GM23248 (cell line): ENCODE data around the gene GCSAM. TPM values are rescaled to one million over a fixed set of nuclear protein-coding genes. Genes with fewer than 3 reads are reported as not detected.
"Not testable (repeated sequence)": the region's sequence is repeated elsewhere in the genome, so short reads cannot be mapped to it uniquely, and the experiment has no call there.

Source experiments
- DNase-seq: peaks from one replicate; pipeline ENCODE4 v3.0.0-alpha.2; 2015
- H2AFZ ChIP-seq: fragments of 200-600 bp; sonication (generic); 2 replicates; pipeline ENCODE4 v1.6.1; 2016; ENCODE audit warnings: antibody characterized with exemption
- H3F3A ChIP-seq: fragments of 200-600 bp; sonication (generic); 2 replicates; pipeline ENCODE4 v1.6.1; 2016; ENCODE audit warnings: mild to moderate bottlenecking, antibody characterized with exemption, mixed run types; ENCODE audit not compliant: insufficient read depth
- H3K27ac ChIP-seq: fragments of 200-600 bp; sonication (generic); 2 replicates; pipeline ENCODE4 v1.5.1; 2016; ENCODE audit warnings: mild to moderate bottlenecking
- H3K27me3 ChIP-seq: fragments of 200-600 bp; sonication (generic); replicated peaks from 2 replicates; pipeline ENCODE4 v1.6.1; 2016; ENCODE audit warnings: mild to moderate bottlenecking; ENCODE audit not compliant: insufficient read depth
- H3K36me3 ChIP-seq: fragments of 200-600 bp; sonication (generic); 2 replicates; pipeline ENCODE4 v1.6.1; 2016; ENCODE audit warnings: low read depth, mild to moderate bottlenecking
- H3K4me1 ChIP-seq: fragments of 200-600 bp; sonication (generic); 2 replicates; pipeline ENCODE4 v1.6.1; 2016; ENCODE audit warnings: mild to moderate bottlenecking; ENCODE audit not compliant: insufficient read depth
- H3K4me2 ChIP-seq: fragments of 200-600 bp; sonication (generic); one replicate; pipeline ENCODE4 v1.6.1; 2016; ENCODE audit warnings: mild to moderate bottlenecking; ENCODE audit not compliant: unreplicated experiment
- H3K4me3 ChIP-seq: fragments of 200-600 bp; sonication (generic); 2 replicates; pipeline ENCODE4 v1.5.1; 2016; ENCODE audit warnings: mild to moderate bottlenecking
- H3K79me2 ChIP-seq: fragments of 200-600 bp; sonication (generic); 2 replicates; pipeline ENCODE4 v1.6.1; 2016; ENCODE audit warnings: mild to moderate bottlenecking; ENCODE audit not compliant: insufficient read depth
- H3K9ac ChIP-seq: fragments of 200-600 bp; sonication (generic); 2 replicates; pipeline ENCODE4 v1.6.1; 2016; ENCODE audit warnings: mild to moderate bottlenecking
- H3K9me2 ChIP-seq: fragments of 200-600 bp; sonication (generic); 2 replicates; pipeline ENCODE4 v1.6.1; 2016; ENCODE audit warnings: mixed run types, mild to moderate bottlenecking, moderate library complexity; ENCODE audit not compliant: insufficient read depth
- H3K9me3 ChIP-seq: fragments of 200-600 bp; sonication (generic); one replicate; pipeline ENCODE4 v1.6.1; 2017; ENCODE audit warnings: low read depth
- H4K20me1 ChIP-seq: fragments of 200-600 bp; sonication (generic); 2 replicates; pipeline ENCODE4 v1.6.0; 2016; ENCODE audit not compliant: insufficient read depth
- EZH2 ChIP-seq: fragments of 200-600 bp; sonication (generic); IDR thresholded peaks from 2 replicates; pipeline ENCODE4 v1.6.1; 2018; ENCODE audit warnings: antibody characterized with exemption, mild to moderate bottlenecking; ENCODE audit not compliant: insufficient read depth, poor library complexity, severe bottlenecking
- EZH2phosphoT487 ChIP-seq: fragments of 200-600 bp; sonication (generic); IDR thresholded peaks from 2 replicates; pipeline ENCODE4 v1.6.1; 2018; ENCODE audit warnings: antibody characterized with exemption, moderate library complexity, mild to moderate bottlenecking, low read depth; ENCODE audit not compliant: insufficient read depth
- WGBS, 2 experiments: methylation state at CpG; one replicate each; pipeline ENCODE4 v1.1.6; 2015 to 2017; ENCODE audit warnings: low lambda C conversion rate in 2 of 2, low coverage in 1 of 2; ENCODE audit errors: missing lambda C conversion rate in 2 of 2; 5-methylcytosine and 5-hydroxymethylcytosine counted together
- in situ Hi-C: fragments of 300-500 bp; cut with MboI; formaldehyde crosslinking; loops from 2 replicates; pipeline ENCODE4 v1.15.0; 2020
- microRNA counts: library from miRNA; unstranded; fragments of <30 nt; microRNA quantifications from one replicate; lab custom pipeline; 2016
- microRNA-seq: library from miRNA; unstranded; fragments of <30 nt; microRNA quantifications from one replicate; pipeline ENCODE4, GENCODE V29; 2016; ENCODE audit warnings: borderline number of aligned reads
- polyA plus RNA-seq: library from polyadenylated mRNA; unstranded; fragments of >200 nt; fragmentation: Nextera tagmentation; extraction: Ambion mirVana; gene quantifications from 2 replicates; pipeline ENCODE4 v1.2.1, GENCODE V29; 2016
- small RNA-seq: library from RNA; depleted of rRNA; stranded (forward); fragments of <200 nt; gene quantifications from one replicate; pipeline ENCODE3, GENCODE V24; 2014; ENCODE audit warnings: low read depth, low replicate concordance
- total RNA-seq: library from RNA; depleted of rRNA; stranded (reverse); fragments of >200 nt; shearing (Covaris generic); gene quantifications from 2 replicates; pipeline ENCODE4 v1.2.3, GENCODE V29; 2014; rRNA removed

GCSAM gene
- total and polyA plus RNA-seq, 2 experiments from 2014 or later = 0.20 TPM; not detected in 1

- H3K27me3 ChIP-seq = no peaks in the 10 kb centered on the region
- WGBS, 2 experiments = 29 to 30% methylated on average over 6 of the region's 6 CpGs
- H3K27ac ChIP-seq = peak overlapping the region; percentile 94
- no peaks in the 10 kb centered on the region for H3K36me3 ChIP-seq
- peak; percentile 89 for DNase-seq
- H3K4me1 ChIP-seq = peaks cover 21% of the 10 kb centered on the region
- no peaks in the 10 kb centered on the region for H3K9me2 ChIP-seq
- peak overlapping the region; percentile 83 for H3K4me2 ChIP-seq
- no peaks in the 10 kb centered on the region for H3K79me2 ChIP-seq
- TF ChIP-seq EZH2 (no peak), EZH2phosphoT487 (no peak)
- peaks cover 25% of the 10 kb centered on the region for H3F3A ChIP-seq
- peak overlapping the region; percentile 37; the same call in 1 of the 2 replicates for H3K4me3 ChIP-seq
- H2AFZ ChIP-seq = peak overlapping the region; percentile 24; the same call in 1 of the 2 replicates
- H3K9ac ChIP-seq = peak overlapping the region; percentile 74
- in situ Hi-C loops = no loop called here
- no peaks in the 10 kb centered on the region for H3K9me3 ChIP-seq
- no peaks in the 10 kb centered on the region for H4K20me1 ChIP-seq
Observed at GRCh38 chr3:112074616-112075497, 58.2 kb downstream of the GCSAM start.

- Histone ChIP-seq H3K9me3 (no peaks in the 10 kb centered on the region), H3K79me2 (no peaks in the 10 kb centered on the region), H3K36me3 (no peaks in the 10 kb centered on the region), H3K9me2 (no peaks in the 10 kb centered on the region), H3K27ac (peak overlapping the region; percentile 94), H3F3A (peaks cover 25% of the 10 kb centered on the region), H3K4me2 (peak overlapping the region; percentile 83), H3K4me1 (peaks cover 21% of the 10 kb centered on the region), H3K9ac (peak overlapping the region; percentile 74; the same call in 1 of the 2 replicates), H2AFZ (no peak overlapping the region), H4K20me1 (no peaks in the 10 kb centered on the region), H3K4me3 (peak overlapping the region; percentile 15; the same call in 1 of the 2 replicates), H3K27me3 (no peaks in the 10 kb centered on the region)
- DNase-seq = peak; percentile 63
- whole genome bisulfite sequencing, 2 experiments = 68 to 75% methylated on average over 2 of the region's 2 CpGs
- TF ChIP-seq EZH2phosphoT487 = no peak
- no peak for TF ChIP-seq EZH2
- in situ Hi-C loops = no loop called here
Observed at GRCh38 chr3:112074006-112074405, 59.0 kb downstream of the GCSAM start.

- H3K9me2 ChIP-seq, H3K79me2 ChIP-seq, H3K4me2 ChIP-seq, H3K27me3 ChIP-seq, H3K36me3 ChIP-seq, in situ Hi-C loops, H2AFZ ChIP-seq, H3K9me3 ChIP-seq, H3K4me3 ChIP-seq, H3K9ac ChIP-seq, DNase-seq, H3K27ac ChIP-seq, H4K20me1 ChIP-seq: not testable (repeated sequence)
- H3F3A ChIP-seq = peaks cover 25% of the 10 kb centered on the region
- H3K4me1 ChIP-seq = peaks cover 21% of the 10 kb centered on the region
- WGBS, 2 experiments = 73 to 81% methylated on average over 8 of the region's 8 CpGs
Observed at GRCh38 chr3:112072387-112073060, 60.5 kb downstream of the GCSAM start.

MicroRNA genes within 50 kb of the gene (microRNA counts, 767-probe panel; counts per million panel counts)
- microRNA hsa-miR-567 (lab: Ali Mortazavi, UCI) = 447 counts per million, percentile 86 among the panel's probes with 10 or more counts

Small RNA genes lying within 50 kb of the gene (microRNA-seq; reads per million reads assigned to microRNA genes)
- gene MIR567 = not detected

Small RNA genes lying within 50 kb of the gene (small RNA-seq; reads per million reads assigned to genes)
- not detected for gene MIR567

Other genes starting within 250 kb of the GCSAM start
- gene ABHD10, start 154.2 kb downstream of the GCSAM start, total RNA-seq = 20.9 and 26.4 TPM in 2 replicates
- gene ABHD10, start 154.2 kb downstream of the GCSAM start, polyA plus RNA-seq = 25.4 and 26.5 TPM in 2 replicates
- gene TAGLN3, start 134.3 kb downstream of the GCSAM start, total RNA-seq = 1.3 TPM in 1 of 2 replicates, not detected in the other
- gene TAGLN3, start 134.3 kb downstream of the GCSAM start, polyA plus RNA-seq = 0.48 and 0.61 TPM in 2 replicates
- gene TMPRSS7, start 98.5 kb downstream of the GCSAM start, total RNA-seq = not detected in 2 replicates
- not detected in 2 replicates for gene TMPRSS7, start 98.5 kb downstream of the GCSAM start, polyA plus RNA-seq
- gene C3orf52, start 46.9 kb downstream of the GCSAM start, total RNA-seq = 1.3 and 3.5 TPM in 2 replicates
- 1.6 and 1.9 TPM in 2 replicates for gene C3orf52, start 46.9 kb downstream of the GCSAM start, polyA plus RNA-seq
- gene SLC9C1, start 161.0 kb upstream of the GCSAM start, total RNA-seq = not detected in 2 replicates
- gene SLC9C1, start 161.0 kb upstream of the GCSAM start, polyA plus RNA-seq = not detected in 2 replicates
- gene CD200, start 199.9 kb upstream of the GCSAM start, total RNA-seq = 0.76 TPM in 1 of 2 replicates, not detected in the other
- 0.18 and 0.20 TPM in 2 replicates for gene CD200, start 199.9 kb upstream of the GCSAM start, polyA plus RNA-seq